ENCODE data around the gene AJAP1. TPM values are rescaled to one million over a fixed set of nuclear protein-coding genes. Genes with fewer than 3 reads are reported as not detected.
A peak's percentile ranks its signal among the peaks of the same experiment; 100 is the strongest.

Gene AJAP1
- total RNA-seq, 2 experiments from 2014 or later: not detected

DNA sequence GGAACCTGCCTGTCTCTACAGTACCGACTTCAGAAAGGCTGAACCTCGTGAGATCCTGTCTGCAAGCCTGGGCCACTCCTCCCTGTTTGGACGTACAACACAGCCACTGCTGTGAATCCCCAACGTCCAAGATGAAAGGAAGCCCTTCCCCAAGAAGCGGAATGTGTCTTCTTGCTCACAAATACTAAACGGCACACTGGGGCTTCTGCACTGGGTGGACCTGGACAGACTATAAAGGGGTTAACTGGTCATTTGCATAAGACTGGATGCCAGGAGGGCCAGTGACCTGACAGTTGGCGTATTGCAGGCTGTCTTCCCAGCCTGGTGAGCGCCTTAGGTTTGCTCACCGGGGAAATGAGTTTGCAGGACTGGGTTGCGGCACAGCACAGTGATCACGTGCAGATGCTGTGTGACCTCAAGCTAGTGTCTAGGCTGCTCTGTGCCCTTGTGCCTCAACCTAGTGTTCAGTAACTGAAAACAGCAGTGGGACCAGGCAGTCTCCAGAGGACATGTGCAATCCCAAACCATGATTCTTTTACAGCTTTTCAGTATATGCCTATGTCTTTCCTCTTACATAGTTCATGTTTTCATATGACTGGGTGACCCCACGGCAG, 19.5 kb upstream of the AJAP1 start:
- no peak for DNase-seq
- Mint-ChIP-seq H3K9me3 (ENCODE audit: low read depth) (no peaks in the 10 kb centered on the region), H3K4me3 (no peak overlapping the region)

GRCh38 chr1:4636186-4636585, 18.2 kb upstream of the AJAP1 start:
- no peaks in the 10 kb centered on the region for H3K9me3 Mint-ChIP-seq (ENCODE audit: low read depth)
- H3K4me3 Mint-ChIP-seq: no peak overlapping the region
- peaks cover 15% of the 10 kb centered on the region for H3K27me3 Mint-ChIP-seq
- DNase-seq (no peak), ATAC-seq (no peak)
- intact Hi-C loops (cut with DNase I, micrococcal nuclease): no loop called here
- CTCF ChIA-PET: no interaction called here
- no peaks in the 10 kb centered on the region for H3K4me1 Mint-ChIP-seq
- no peak overlapping the region for H3K27ac Mint-ChIP-seq
- POLR2A ChIA-PET: no interaction called here
- no peaks in the 10 kb centered on the region for H3K36me3 Mint-ChIP-seq (ENCODE audit: low read depth)

More for the DNA sequence above, 19.5 kb upstream of the AJAP1 start:
- intact Hi-C loops (cut with DNase I, micrococcal nuclease): no loop called here
- ChIA-PET CTCF (no interaction called here), POLR2A (no interaction called here)
- no peak for ATAC-seq
- H3K27ac Mint-ChIP-seq: no peak overlapping the region
- no peaks in the 10 kb centered on the region for H3K36me3 Mint-ChIP-seq (ENCODE audit: low read depth)
- no peaks in the 10 kb centered on the region for H3K4me1 Mint-ChIP-seq
- peaks cover 12% of the 10 kb centered on the region for H3K27me3 Mint-ChIP-seq

DNA sequence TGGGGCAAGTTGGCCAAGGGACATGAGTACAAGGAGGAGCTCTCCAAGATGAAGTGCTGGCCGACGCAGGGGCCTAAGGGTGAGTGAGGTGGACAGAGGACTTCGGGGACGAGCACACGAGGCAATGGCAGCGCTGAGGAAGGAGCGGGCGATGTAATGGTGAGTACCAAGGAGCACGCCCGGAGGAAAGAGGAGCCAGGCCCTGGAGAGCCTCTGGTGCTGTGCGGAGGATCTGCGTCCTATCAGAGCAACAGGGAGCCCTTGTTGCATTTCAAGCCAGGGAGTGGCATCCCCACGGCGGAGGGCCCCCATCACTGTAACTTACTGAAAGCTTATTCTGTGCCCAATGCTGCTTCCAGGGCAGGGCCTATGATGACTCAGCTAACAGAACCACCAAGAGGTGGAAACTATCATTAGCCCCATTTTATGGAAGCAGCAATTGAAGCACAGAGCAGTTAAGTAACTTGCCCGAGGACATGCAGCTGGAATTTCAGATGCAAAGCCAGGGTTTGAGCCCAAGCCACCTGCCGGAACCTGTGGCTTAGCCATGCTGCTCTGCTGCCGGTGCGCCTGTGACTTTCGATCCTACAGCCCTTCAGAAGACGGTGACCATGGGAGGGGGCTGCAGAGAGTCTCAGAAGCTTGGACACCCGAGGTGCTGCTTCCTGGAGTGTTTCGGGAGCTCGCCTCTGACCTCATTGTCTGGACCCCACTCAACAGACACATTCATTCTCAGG, 17.6 kb upstream of the AJAP1 start:
- no peak overlapping the region for H3K4me3 Mint-ChIP-seq

GRCh38 chr1:4637616-4638344, 16.6 kb upstream of the AJAP1 start:
- no peaks in the 10 kb centered on the region for H3K4me1 Mint-ChIP-seq
- peaks cover 20% of the 10 kb centered on the region for H3K27me3 Mint-ChIP-seq
- intact Hi-C loops (cut with DNase I, micrococcal nuclease): no loop called here
- no peak for ATAC-seq
- H3K4me3 Mint-ChIP-seq: no peak overlapping the region
- H3K27ac Mint-ChIP-seq: no peak overlapping the region
- POLR2A ChIA-PET: interaction anchor here (0.6 kb wide), 1 partner anchor 1654 kb away, joined by 4 read pairs; no protein-coding TSS in a partner anchor
- CTCF ChIA-PET: no interaction called here
- no peak for DNase-seq
- H3K9me3 Mint-ChIP-seq (ENCODE audit: low read depth): no peaks in the 10 kb centered on the region
- H3K36me3 Mint-ChIP-seq (ENCODE audit: low read depth): no peaks in the 10 kb centered on the region

More for the DNA sequence above, 17.6 kb upstream of the AJAP1 start:
- intact Hi-C loops (cut with DNase I, micrococcal nuclease): no loop called here
- ATAC-seq (no peak), DNase-seq (no peak)
- Mint-ChIP-seq H3K27ac (no peak overlapping the region), H3K36me3 (ENCODE audit: low read depth) (no peaks in the 10 kb centered on the region), H3K4me1 (no peaks in the 10 kb centered on the region), H3K27me3 (peaks cover 18% of the 10 kb centered on the region), H3K9me3 (ENCODE audit: low read depth) (no peaks in the 10 kb centered on the region)
- CTCF ChIA-PET: no interaction called here
- POLR2A ChIA-PET: no interaction called here

DNA sequence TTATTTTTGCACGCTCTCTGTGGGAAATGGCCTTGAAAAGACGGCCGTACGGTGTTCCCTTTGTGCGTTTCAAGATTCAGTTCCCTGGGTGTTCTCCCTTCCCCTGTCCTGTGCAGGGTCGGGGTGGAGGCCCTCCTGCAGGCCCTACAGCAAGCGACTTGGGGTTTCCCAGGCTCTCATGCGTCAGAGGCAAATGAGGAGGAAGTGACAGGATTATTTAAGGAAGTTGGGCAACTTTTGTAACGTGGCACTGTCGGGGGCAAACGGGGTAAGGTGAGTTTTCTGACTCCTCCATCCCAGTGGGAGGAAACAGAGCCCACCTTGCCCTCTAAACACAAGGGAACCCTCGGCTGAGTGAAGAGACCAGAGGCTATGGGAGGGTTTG, 16.1 kb upstream of the AJAP1 start:
- H3K36me3 Mint-ChIP-seq (ENCODE audit: low read depth): no peaks in the 10 kb centered on the region
- CTCF ChIA-PET: no interaction called here
- ATAC-seq: no peak

DNA sequence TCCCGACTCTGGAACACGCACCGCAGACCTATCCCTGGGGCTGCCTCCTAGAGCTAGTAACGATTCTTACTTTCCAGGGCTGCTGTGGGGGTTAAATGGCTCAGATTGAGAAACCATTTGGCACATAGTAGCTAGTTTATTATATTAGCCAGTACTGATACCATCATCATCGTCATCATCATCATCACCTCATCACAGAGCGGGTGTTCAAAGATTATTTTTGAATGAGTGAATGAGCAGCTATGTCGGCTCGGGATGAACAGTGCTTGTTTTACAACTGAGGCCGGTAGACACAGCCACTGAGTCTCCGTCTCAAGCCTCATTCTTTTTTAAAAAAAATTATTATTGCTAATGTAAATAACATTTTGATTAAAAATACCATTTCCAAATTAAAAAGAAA, 13.5 kb upstream of the AJAP1 start:
- no peaks in the 10 kb centered on the region for H3K36me3 Mint-ChIP-seq (ENCODE audit: low read depth)
- CTCF ChIA-PET: no interaction called here
- DNase-seq (no peak), ATAC-seq (no peak)
- H3K4me1 Mint-ChIP-seq: no peaks in the 10 kb centered on the region
- no peak overlapping the region for H3K4me3 Mint-ChIP-seq
- H3K27ac Mint-ChIP-seq: no peak overlapping the region
- POLR2A ChIA-PET: no interaction called here
- H3K9me3 Mint-ChIP-seq (ENCODE audit: low read depth): no peaks in the 10 kb centered on the region
- H3K27me3 Mint-ChIP-seq: peaks cover 27% of the 10 kb centered on the region
- intact Hi-C loops (cut with DNase I, micrococcal nuclease): no loop called here

More for the DNA sequence above, 16.1 kb upstream of the AJAP1 start:
- Mint-ChIP-seq H3K4me3 (no peak overlapping the region), H3K27ac (no peak overlapping the region), H3K4me1 (no peaks in the 10 kb centered on the region), H3K9me3 (ENCODE audit: low read depth) (no peaks in the 10 kb centered on the region), H3K27me3 (peaks cover 20% of the 10 kb centered on the region)
- DNase-seq: no peak
- intact Hi-C loops (cut with DNase I, micrococcal nuclease): no loop called here
- POLR2A ChIA-PET: interaction anchor here (0.6 kb wide), 1 partner anchor 1654 kb away, joined by 4 read pairs; no protein-coding TSS in a partner anchor

DNA sequence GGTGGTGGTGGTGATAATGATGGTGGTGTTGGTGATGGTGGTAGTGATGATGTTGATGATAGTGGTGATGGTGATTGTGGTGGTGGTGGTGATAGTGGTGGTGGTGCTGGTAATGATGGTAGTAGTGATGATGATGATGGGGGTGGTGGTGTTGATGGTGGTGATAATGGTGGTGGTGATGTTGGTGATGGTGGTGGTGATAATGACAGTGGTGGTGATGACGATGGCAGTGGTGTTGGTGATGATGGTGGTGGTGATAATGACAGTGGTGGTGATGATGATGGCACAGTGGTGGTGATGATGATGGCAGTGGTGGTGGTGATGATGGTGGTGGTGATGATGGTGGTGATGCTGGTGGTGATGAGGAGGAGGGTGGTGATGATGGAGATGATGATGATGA, 7.0 kb upstream of the AJAP1 start:
- H3K27ac Mint-ChIP-seq: no peak overlapping the region
- no peaks in the 10 kb centered on the region for H3K9me3 Mint-ChIP-seq (ENCODE audit: low read depth)
- CTCF ChIA-PET: no interaction called here
- ATAC-seq (no peak), DNase-seq (no peak)
- intact Hi-C loops (cut with DNase I, micrococcal nuclease): no loop called here
- H3K4me3 Mint-ChIP-seq: no peak overlapping the region
- no peaks in the 10 kb centered on the region for H3K4me1 Mint-ChIP-seq
- H3K36me3 Mint-ChIP-seq (ENCODE audit: low read depth): no peaks in the 10 kb centered on the region
- H3K27me3 Mint-ChIP-seq: peaks cover 14% of the 10 kb centered on the region
- POLR2A ChIA-PET: no interaction called here

- Mint-ChIP-seq H3K4me1 (no peaks in the 10 kb centered on the region), H3K36me3 (ENCODE audit: low read depth) (no peaks in the 10 kb centered on the region)
- intact Hi-C loops (cut with DNase I, micrococcal nuclease): no loop called here
Measured at GRCh38 chr1:4648657-4649056, 5.8 kb upstream of the AJAP1 start.

GRCh38 chr1:4650481-4650880, 3.9 kb upstream of the AJAP1 start:
- intact Hi-C loops (cut with DNase I, micrococcal nuclease): loop anchor here (5.0 kb wide), 2 partner anchors 177 to 1097 kb away; no protein-coding TSS in a partner anchor
- POLR2A ChIA-PET: no interaction called here
- no peaks in the 10 kb centered on the region for H3K4me1 Mint-ChIP-seq
- no peaks in the 10 kb centered on the region for H3K36me3 Mint-ChIP-seq (ENCODE audit: low read depth)
- no peaks in the 10 kb centered on the region for H3K9me3 Mint-ChIP-seq (ENCODE audit: low read depth)
- H3K27me3 Mint-ChIP-seq: peaks cover 14% of the 10 kb centered on the region
- no peak for ATAC-seq
- CTCF ChIA-PET: interaction anchor here (0.6 to 1.0 kb wide), 2 partner anchors 10 to 1510 kb away, joined by 3 to 4 read pairs; no protein-coding TSS in a partner anchor
- DNase-seq: no peak
- H3K4me3 Mint-ChIP-seq: no peak overlapping the region
- no peak overlapping the region for H3K27ac Mint-ChIP-seq

More at GRCh38 chr1:4648657-4649056, 5.8 kb upstream of the AJAP1 start:
- H3K4me3 Mint-ChIP-seq: no peak overlapping the region
- ATAC-seq (no peak), DNase-seq (no peak)
- peaks cover 14% of the 10 kb centered on the region for H3K27me3 Mint-ChIP-seq
- POLR2A ChIA-PET: no interaction called here
- H3K27ac Mint-ChIP-seq: no peak overlapping the region
- CTCF ChIA-PET: no interaction called here
- no peaks in the 10 kb centered on the region for H3K9me3 Mint-ChIP-seq (ENCODE audit: low read depth)

- POLR2A ChIA-PET: no interaction called here
Measured at GRCh38 chr1:4650981-4651380, 3.4 kb upstream of the AJAP1 start.

DNA sequence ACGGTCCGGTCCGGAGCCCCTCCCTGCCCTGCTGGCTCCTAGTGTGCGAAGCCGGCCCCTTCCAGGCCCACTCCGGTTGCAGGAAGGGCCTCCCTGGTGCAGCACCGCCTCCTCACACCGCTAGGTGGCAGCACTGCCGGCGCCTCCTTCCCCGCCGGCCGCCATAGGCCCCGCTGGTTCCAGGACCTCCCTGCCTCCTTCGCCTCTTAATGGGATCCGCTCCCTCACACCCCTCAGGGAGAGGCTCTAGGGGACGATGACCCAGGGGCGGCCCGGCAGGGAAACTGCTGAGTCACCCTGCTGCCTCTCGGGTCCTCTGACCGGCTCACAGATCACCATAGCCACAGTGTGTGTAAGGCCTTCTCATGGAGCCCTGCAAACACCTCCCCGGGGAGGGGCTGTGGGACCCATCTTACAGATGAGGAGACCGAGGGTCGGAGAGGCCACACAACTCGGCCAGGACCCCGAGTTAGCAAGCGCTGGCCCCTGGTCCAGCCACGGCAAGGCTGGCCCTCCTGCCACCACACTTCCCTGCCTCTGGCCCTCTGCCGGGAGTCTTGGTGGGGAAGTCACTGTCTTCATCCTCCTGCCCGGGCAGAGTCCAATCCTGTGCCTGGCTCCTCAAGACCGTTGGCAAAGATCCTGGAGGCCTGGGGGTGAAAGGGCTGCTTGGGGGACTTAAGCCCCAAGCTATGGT, 1.6 kb upstream of the AJAP1 start:
- ChIA-PET CTCF (no interaction called here), POLR2A (no interaction called here)
- ATAC-seq: peak; percentile 85
- Mint-ChIP-seq H3K27me3 (peaks cover 25% of the 10 kb centered on the region), H3K36me3 (ENCODE audit: low read depth) (no peaks in the 10 kb centered on the region), H3K27ac (no peak overlapping the region), H3K9me3 (ENCODE audit: low read depth) (no peaks in the 10 kb centered on the region), H3K4me1 (no peaks in the 10 kb centered on the region), H3K4me3 (no peak overlapping the region)
- peak; percentile 76 for DNase-seq
- intact Hi-C loops (cut with DNase I, micrococcal nuclease): loop anchor here (2.0 to 5.0 kb wide), 4 partner anchors 175 to 1095 kb away; no protein-coding TSS in a partner anchor

More at GRCh38 chr1:4650981-4651380, 3.4 kb upstream of the AJAP1 start:
- ATAC-seq: no peak
- CTCF ChIA-PET: interaction anchor here (0.6 to 1.0 kb wide), 2 partner anchors 11 to 1510 kb away, joined by 3 to 4 read pairs; no protein-coding TSS in a partner anchor
- H3K4me3 Mint-ChIP-seq: no peak overlapping the region
- no peak overlapping the region for H3K27ac Mint-ChIP-seq
- no peak for DNase-seq
- H3K4me1 Mint-ChIP-seq: no peaks in the 10 kb centered on the region
- peaks cover 10% of the 10 kb centered on the region for H3K27me3 Mint-ChIP-seq
- intact Hi-C loops (cut with DNase I, micrococcal nuclease): loop anchor here (5.0 kb wide), 2 partner anchors 176 to 1096 kb away; no protein-coding TSS in a partner anchor
- no peaks in the 10 kb centered on the region for H3K36me3 Mint-ChIP-seq (ENCODE audit: low read depth)
- no peaks in the 10 kb centered on the region for H3K9me3 Mint-ChIP-seq (ENCODE audit: low read depth)

Data from activated CD4-positive, alpha-beta T cell treated with anti-CD3 and anti-CD28 coated beads for 36 hours (primary cell).